NCI-H1105 (cell line): ENCODE results near the gene MAPKBP1.
A peak's percentile ranks its signal among the peaks of the same experiment; 100 is the strongest.

Experiments
- DNase-seq: peaks from one replicate; lab custom pipeline; 2025; lab: John Stamatoyannopoulos, UW

The MAPKBP1 gene

GRCh38 chr15:41869770-41870688 lies 95.7 kb downstream of the MAPKBP1 start:
- no peak for DNase-seq

- no peak for DNase-seq
Observed at GRCh38 chr15:41870689-41871081, 96.4 kb downstream of the MAPKBP1 start.

DNA sequence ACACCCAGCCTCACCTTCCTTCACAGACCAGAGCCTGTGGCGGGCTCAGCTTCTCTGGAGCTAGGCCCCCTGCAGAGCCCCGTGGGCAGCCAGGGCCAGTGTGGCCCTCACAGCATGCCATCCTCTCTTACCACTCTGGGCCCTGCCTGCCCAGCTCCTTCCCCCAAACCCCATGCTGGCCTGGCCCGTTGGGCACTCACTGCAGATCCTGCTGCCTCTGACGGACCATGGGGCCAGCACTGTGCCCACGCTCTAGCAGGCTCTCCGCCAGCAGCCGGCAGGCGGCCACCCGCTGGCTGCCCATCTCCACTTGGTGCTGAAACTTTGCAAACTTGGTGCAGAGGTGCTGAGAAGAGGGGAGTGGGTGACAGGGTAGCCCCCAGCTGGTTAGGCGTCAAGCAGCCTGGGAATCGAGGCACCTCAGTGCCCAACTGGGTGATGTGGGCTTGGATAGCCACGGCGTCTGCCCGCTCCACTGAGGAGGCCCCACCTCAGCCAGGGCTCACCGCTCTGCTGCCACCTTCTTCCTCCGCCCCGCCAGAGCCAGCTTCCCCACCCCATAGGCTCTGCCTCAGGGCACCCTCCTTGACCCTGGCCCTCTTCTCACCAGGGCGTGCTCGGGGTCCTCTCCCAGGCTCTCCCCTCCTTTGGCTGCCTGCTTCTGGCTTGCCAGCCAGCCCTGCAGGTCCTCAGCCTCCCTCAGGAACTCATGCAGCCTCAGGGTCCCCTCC lies 97.1 kb downstream of the MAPKBP1 start:
- no peak for DNase-seq

GRCh38 chr15:41872166-41872747 lies 98.0 kb downstream of the MAPKBP1 start:
- DNase-seq, result no peak

GRCh38 chr15:41873711-41874110 lies 99.4 kb downstream of the MAPKBP1 start:
- peak; percentile 48 for DNase-seq

GRCh38 chr15:41874736-41875135 lies 100.5 kb downstream of the MAPKBP1 start:
- no peak for DNase-seq

GRCh38 chr15:41876007-41876406 lies 101.7 kb downstream of the MAPKBP1 start:
- DNase-seq, result no peak

DNA sequence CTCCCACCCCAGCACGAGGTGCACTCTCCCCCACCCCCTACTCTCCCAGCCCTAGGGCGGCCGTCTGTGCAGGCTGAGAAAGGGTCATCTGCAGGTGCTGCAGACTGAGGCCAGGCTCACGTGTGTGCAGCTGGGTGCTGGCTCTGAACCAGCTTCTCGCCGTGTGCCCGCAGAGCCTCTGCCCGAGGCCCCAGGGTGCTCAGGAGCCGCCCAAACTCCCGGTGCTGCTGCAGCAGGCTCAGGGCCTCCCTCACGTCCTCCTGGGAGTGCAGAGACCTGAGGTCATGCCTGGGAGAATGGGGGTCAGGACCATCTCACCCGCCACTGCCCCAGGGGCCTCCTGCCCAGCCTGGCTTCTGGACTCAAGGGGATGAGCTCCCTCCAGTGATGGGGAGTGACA lies 102.4 kb downstream of the MAPKBP1 start:
- no peak for DNase-seq
